Measurements from ENCODE around the gene GPI.

The GPI gene

GRCh38 chr19:34341935-34342680, 22.9 kb upstream of the GPI start:
- no peak for DNase-seq

GRCh38 chr19:34343751-34344150, 21.2 kb upstream of the GPI start:
- no peak for DNase-seq

GRCh38 chr19:34345947-34346351, 19.0 kb upstream of the GPI start:
- peak; percentile 61 to 72 for DNase-seq

- no peak for DNase-seq
Observed at GRCh38 chr19:34347561-34348165, 17.3 kb upstream of the GPI start.

GRCh38 chr19:34348899-34349487, 16.0 kb upstream of the GPI start:
- DNase-seq, result no peak

GRCh38 chr19:34350161-34350561, 14.8 kb upstream of the GPI start:
- DNase-seq, result peak; percentile 73 to 79

- no peak for DNase-seq
Observed at GRCh38 chr19:34351382-34351826, 13.6 kb upstream of the GPI start.

- no peak for DNase-seq
Observed at GRCh38 chr19:34353546-34353945, 11.4 kb upstream of the GPI start.

- no peak for DNase-seq
Observed at GRCh38 chr19:34355201-34355600, 9.8 kb upstream of the GPI start.

GRCh38 chr19:34356875-34357274, 8.1 kb upstream of the GPI start:
- no peak for DNase-seq

GRCh38 chr19:34357431-34357830, 7.6 kb upstream of the GPI start:
- DNase-seq, result no peak

GRCh38 chr19:34359140-34359953, 5.6 kb upstream of the GPI start:
- peak; percentile 97 to 98 for DNase-seq

- DNase-seq, result no peak
Observed at GRCh38 chr19:34359954-34360315, 5.1 kb upstream of the GPI start.

GRCh38 chr19:34360354-34360909, 4.6 kb upstream of the GPI start:
- no peak for DNase-seq

- DNase-seq, result no peak
Observed at GRCh38 chr19:34362679-34363069, 2.3 kb upstream of the GPI start.

- no peak for DNase-seq
Observed at GRCh38 chr19:34363094-34363493, 1.9 kb upstream of the GPI start.

- DNase-seq, result no peak
Observed at GRCh38 chr19:34363930-34364329, 1.1 kb upstream of the GPI start.

GRCh38 chr19:34364462-34364829, 550 bp upstream of the GPI start:
- no peak for DNase-seq

GRCh38 chr19:34365463-34366401, 736 bp downstream of the GPI start:
- DNase-seq, result no peak

GRCh38 chr19:34366738-34367623, 2.0 kb downstream of the GPI start:
- peak; percentile 17 to 18 for DNase-seq

- no peak for DNase-seq
Observed at GRCh38 chr19:34367624-34367957, 2.6 kb downstream of the GPI start.

Data from CD4-positive, alpha-beta T cell treated with Interleukin-1 beta for 1 hour (primary cell).